WERI-Rb-1 (cell line): ENCODE results near the gene ASPHD1.
A peak's percentile ranks its signal among the peaks of the same experiment; 100 is the strongest.

Experiments
- DNase-seq: peaks from one replicate; pipeline ENCODE4 v3.0.0-alpha.2; 2020
- H3K27ac ChIP-seq: fragments of 250-450 bp; sonication (Bioruptor Pico); 2 replicates; pipeline ENCODE4 v1.5.1; 2020; ENCODE audit warnings: mild to moderate bottlenecking, moderate library complexity
- H3K27me3 ChIP-seq: fragments of 250-450 bp; sonication (Bioruptor Pico); 2 replicates; pipeline ENCODE4 v1.5.1; 2021; ENCODE audit warnings: mild to moderate bottlenecking, low read depth, moderate library complexity; ENCODE audit not compliant: insufficient read depth, severe bottlenecking
- H3K36me3 ChIP-seq: fragments of 250-450 bp; sonication (Bioruptor Pico); 2 replicates; pipeline ENCODE4 v1.5.1; 2020; ENCODE audit warnings: mild to moderate bottlenecking, moderate library complexity
- H3K4me3 ChIP-seq: 2 replicates; pipeline ENCODE4 v1.5.1; 2011; ENCODE audit warnings: low read depth, mild to moderate bottlenecking, control low read depth, low read length
- H3K9me3 ChIP-seq: fragments of 250-450 bp; sonication (Bioruptor Pico); 2 replicates; pipeline ENCODE4 v1.5.1; 2021; ENCODE audit warnings: mild to moderate bottlenecking, moderate library complexity; ENCODE audit not compliant: severe bottlenecking
- CTCF ChIP-seq: IDR thresholded peaks from 2 replicates; pipeline ENCODE4 v1.5.1; 2011; ENCODE audit warnings: low read depth, mild to moderate bottlenecking, control low read depth, inconsistent platforms, low read length

Gene ASPHD1

GRCh38 chr16:29943846-29944799 lies 43.8 kb downstream of the ASPHD1 start:
- Histone ChIP-seq H3K27ac (peak overlapping the region; percentile 62), H3K4me3 (no peak overlapping the region), H3K9me3 (peaks cover 2% of the 10 kb centered on the region), H3K27me3 (no peaks in the 10 kb centered on the region), H3K36me3 (no peaks in the 10 kb centered on the region)
- DNase-seq = peak; percentile 58
- TF ChIP-seq CTCF = peak; percentile 50; the same call in 1 of the 2 replicates

- TF ChIP-seq CTCF = no peak
- no peak overlapping the region for H3K27ac ChIP-seq
- peaks cover 15% of the 10 kb centered on the region for H3K9me3 ChIP-seq
- H3K27me3 ChIP-seq = no peaks in the 10 kb centered on the region
- no peak for DNase-seq
- no peaks in the 10 kb centered on the region for H3K36me3 ChIP-seq
- H3K4me3 ChIP-seq = no peak overlapping the region
Measured at GRCh38 chr16:29947897-29948296, 47.6 kb downstream of the ASPHD1 start.

DNA sequence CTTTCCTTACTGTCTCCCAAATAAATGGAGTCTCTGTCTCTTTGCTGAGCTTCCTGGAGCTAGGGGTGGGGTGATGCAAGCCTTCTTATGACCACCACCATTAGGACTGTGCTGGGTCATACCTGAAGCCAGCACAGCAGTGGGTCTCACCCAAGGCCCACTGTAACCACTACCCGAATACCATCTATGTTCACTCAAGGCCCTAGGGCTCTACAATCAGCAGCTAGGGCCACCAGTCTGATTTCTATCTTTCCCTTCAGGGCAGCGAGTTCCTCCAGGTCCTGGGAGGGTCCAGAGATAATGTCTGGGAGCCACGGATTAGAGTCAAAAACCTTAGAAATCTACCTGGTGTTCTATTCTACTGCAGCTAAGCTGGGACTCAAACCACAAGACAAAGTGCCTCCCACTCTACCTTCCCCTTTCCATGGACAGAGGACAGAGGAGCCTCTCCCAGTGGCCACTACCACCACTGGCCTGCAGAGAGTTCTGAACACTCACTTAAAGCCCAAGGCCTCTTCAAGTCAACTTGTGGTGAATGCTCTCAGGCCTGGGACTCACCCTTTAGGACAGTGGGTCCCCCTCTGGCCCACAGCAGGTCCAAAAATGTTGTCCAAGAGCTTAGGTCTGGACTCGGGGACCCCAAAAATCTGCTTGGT lies 50.6 kb downstream of the ASPHD1 start:
- DNase-seq = no peak
- Histone ChIP-seq H3K27ac (no peak overlapping the region), H3K9me3 (peaks cover 15% of the 10 kb centered on the region), H3K4me3 (no peak overlapping the region), H3K27me3 (no peaks in the 10 kb centered on the region), H3K36me3 (no peaks in the 10 kb centered on the region)
- no peak for TF ChIP-seq CTCF

- Histone ChIP-seq H3K27me3 (no peaks in the 10 kb centered on the region), H3K27ac (no peak overlapping the region), H3K4me3 (no peak overlapping the region), H3K36me3 (no peaks in the 10 kb centered on the region), H3K9me3 (peaks cover 15% of the 10 kb centered on the region)
- DNase-seq = no peak
- TF ChIP-seq CTCF = peak; percentile 23; the same call in 1 of the 2 replicates
Measured at GRCh38 chr16:29951625-29952365, 51.5 kb downstream of the ASPHD1 start.
